ENCODE measurements around the gene NLRC5. TPM values are rescaled to one million over a fixed set of nuclear protein-coding genes. Genes with fewer than 3 reads are reported as not detected.
A peak's percentile ranks its signal among the peaks of the same experiment; 100 is the strongest.

NLRC5 gene
- total RNA-seq, 2 donors from 2014 or later, result 0.64 to 0.97 TPM

DNA sequence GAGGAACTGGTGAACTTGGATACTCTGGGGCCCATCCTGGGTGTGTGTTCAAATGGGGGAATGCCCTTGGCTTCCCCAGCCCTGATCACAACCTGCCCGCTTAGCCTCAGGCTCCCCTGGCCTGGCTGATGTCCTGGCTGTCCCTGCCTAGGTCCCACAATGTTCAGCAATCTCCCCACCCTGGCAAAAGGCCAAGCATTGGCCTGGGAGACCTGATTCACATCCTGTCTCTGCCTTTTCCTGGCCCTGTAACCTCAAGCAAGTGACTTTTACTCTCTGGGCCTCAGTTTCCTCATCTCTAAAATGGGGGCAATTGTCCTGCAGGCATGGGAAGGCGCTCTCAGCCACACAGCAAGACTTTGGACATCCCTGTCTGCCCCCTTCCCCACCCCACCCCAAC, 117.4 kb downstream of the NLRC5 start:
- Histone ChIP-seq H3K36me3 (ENCODE audit: control insufficient read depth, insufficient read depth, low read length) (no peaks in the 10 kb centered on the region), H3K27ac (ENCODE audit: low read depth, low read length) (no peak overlapping the region), H3K9ac (ENCODE audit: extremely low read depth, low read length, poor library complexity, severe bottlenecking) (no peak overlapping the region), H3K9me3 (ENCODE audit: control insufficient read depth, low read length) (no peaks in the 10 kb centered on the region), H3K4me1 (ENCODE audit: control insufficient read depth, insufficient read depth, low read length) (no peaks in the 10 kb centered on the region), H3K4me3 (ENCODE audit: low read length) (no peak overlapping the region), H3K27me3 (ENCODE audit: control insufficient read depth, insufficient read depth, low read length, poor library complexity, severe bottlenecking) (no peaks in the 10 kb centered on the region)
- no peak overlapping the region for H3K27ac Mint-ChIP-seq
- 94% methylated on average over 2 of the region's 2 CpGs; no CpG with 5 or more reads in 1 of the 2 experiments for WGBS, 2 experiments (ENCODE audit: insufficient coverage in 1 of 2, insufficient read length in 1 of 2)
- H3K27me3 Mint-ChIP-seq (ENCODE audit: insufficient read depth), result no peaks in the 10 kb centered on the region
- peaks cover 4% of the 10 kb centered on the region for H3K4me1 Mint-ChIP-seq
- no peak overlapping the region for H3K4me3 Mint-ChIP-seq
- H3K9me3 Mint-ChIP-seq, result no peaks in the 10 kb centered on the region
- no peak for DNase-seq
- no peaks in the 10 kb centered on the region for H3K36me3 Mint-ChIP-seq (ENCODE audit: low read depth)
- TF ChIP-seq, protein P1, sequence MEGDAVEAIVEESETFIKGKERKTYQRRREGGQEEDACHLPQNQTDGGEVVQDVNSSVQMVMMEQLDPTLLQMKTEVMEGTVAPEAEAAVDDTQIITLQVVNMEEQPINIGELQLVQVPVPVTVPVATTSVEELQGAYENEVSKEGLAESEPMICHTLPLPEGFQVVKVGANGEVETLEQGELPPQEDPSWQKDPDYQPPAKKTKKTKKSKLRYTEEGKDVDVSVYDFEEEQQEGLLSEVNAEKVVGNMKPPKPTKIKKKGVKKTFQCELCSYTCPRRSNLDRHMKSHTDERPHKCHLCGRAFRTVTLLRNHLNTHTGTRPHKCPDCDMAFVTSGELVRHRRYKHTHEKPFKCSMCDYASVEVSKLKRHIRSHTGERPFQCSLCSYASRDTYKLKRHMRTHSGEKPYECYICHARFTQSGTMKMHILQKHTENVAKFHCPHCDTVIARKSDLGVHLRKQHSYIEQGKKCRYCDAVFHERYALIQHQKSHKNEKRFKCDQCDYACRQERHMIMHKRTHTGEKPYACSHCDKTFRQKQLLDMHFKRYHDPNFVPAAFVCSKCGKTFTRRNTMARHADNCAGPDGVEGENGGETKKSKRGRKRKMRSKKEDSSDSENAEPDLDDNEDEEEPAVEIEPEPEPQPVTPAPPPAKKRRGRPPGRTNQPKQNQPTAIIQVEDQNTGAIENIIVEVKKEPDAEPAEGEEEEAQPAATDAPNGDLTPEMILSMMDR (conservative IDR thresholded peaks at IDR 0.05), result no peak

DNA sequence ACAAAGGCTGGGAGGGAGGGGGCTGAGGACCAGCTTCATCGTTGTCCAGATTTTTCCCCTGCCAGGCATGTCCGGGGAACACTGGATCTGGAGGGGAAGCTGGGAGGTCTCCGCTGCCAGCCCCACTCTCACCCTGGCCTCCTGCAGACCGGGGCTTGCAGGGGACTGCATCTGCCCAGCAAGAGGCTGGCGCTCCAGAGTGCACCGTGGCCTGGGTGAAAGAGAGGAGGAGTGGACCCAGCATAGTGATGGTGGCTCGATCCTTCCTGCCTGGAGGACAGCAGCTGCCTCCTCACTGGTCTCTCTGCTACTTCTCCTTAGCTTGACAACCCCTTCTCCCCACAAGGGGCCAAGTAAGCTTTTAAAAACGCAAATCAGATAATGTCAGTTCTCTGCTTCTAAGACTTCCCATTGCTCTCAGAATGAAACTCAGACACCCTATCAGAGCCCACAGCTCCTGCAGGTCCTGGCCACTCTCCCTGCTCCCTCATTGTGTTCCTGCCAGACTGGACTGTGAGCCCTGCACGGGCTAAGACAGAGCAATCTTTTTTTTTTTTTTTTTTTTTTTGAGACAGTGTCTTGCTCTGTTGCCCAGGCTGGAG, 118.1 kb downstream of the NLRC5 start:
- no peak for DNase-seq
- TF ChIP-seq, protein P1 (conservative IDR thresholded peaks at IDR 0.05), result no peak
- 83 to 87% methylated on average over 3 to 8 of the region's 9 CpGs for WGBS, 2 experiments (ENCODE audit: insufficient coverage in 1 of 2, insufficient read length in 1 of 2)
- H3K27ac Mint-ChIP-seq, result no peak overlapping the region
- no peaks in the 10 kb centered on the region for H3K9me3 ChIP-seq (ENCODE audit: control insufficient read depth, low read length)
- H3K9ac ChIP-seq (ENCODE audit: extremely low read depth, low read length, poor library complexity, severe bottlenecking), result no peak overlapping the region
- no peak overlapping the region for H3K4me3 ChIP-seq (ENCODE audit: low read length)
- H3K36me3 ChIP-seq (ENCODE audit: control insufficient read depth, insufficient read depth, low read length), result no peaks in the 10 kb centered on the region
- H3K27me3 ChIP-seq (ENCODE audit: control insufficient read depth, insufficient read depth, low read length, poor library complexity, severe bottlenecking), result no peaks in the 10 kb centered on the region
- H3K9me3 Mint-ChIP-seq, result no peaks in the 10 kb centered on the region
- no peaks in the 10 kb centered on the region for H3K36me3 Mint-ChIP-seq (ENCODE audit: low read depth)
- peak overlapping the region; percentile 38 for H3K27ac ChIP-seq (ENCODE audit: low read depth, low read length)
- no peaks in the 10 kb centered on the region for H3K4me1 ChIP-seq (ENCODE audit: control insufficient read depth, insufficient read depth, low read length)
- peaks cover 4% of the 10 kb centered on the region for H3K4me1 Mint-ChIP-seq
- H3K4me3 Mint-ChIP-seq, result no peak overlapping the region
- H3K27me3 Mint-ChIP-seq (ENCODE audit: insufficient read depth), result no peaks in the 10 kb centered on the region

DNA sequence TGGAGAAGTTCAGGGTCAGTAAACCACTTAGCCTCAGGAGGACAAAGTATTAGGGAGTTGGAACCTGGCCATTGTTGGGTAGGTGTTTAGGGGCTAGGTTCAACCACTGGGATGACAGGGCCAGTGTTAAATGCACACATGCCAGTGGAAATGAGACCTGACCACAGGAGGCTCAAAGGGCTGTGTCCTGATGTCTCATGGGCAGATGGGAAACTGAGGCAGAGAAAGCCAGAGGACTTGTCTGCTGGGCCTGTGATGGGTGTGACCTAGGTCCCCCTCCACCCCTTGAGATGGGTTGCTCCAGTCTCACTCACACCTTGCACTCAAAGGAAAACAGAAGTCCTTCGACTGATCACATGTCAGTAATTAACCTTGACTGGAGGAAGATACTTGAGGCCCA, 119.1 kb downstream of the NLRC5 start:
- Histone ChIP-seq H3K27me3 (ENCODE audit: control insufficient read depth, insufficient read depth, low read length, poor library complexity, severe bottlenecking) (no peaks in the 10 kb centered on the region), H3K9ac (ENCODE audit: extremely low read depth, low read length, poor library complexity, severe bottlenecking) (no peak overlapping the region), H3K4me1 (ENCODE audit: control insufficient read depth, insufficient read depth, low read length) (no peaks in the 10 kb centered on the region), H3K36me3 (ENCODE audit: control insufficient read depth, insufficient read depth, low read length) (no peaks in the 10 kb centered on the region), H3K9me3 (ENCODE audit: control insufficient read depth, low read length) (no peaks in the 10 kb centered on the region), H3K27ac (ENCODE audit: low read depth, low read length) (no peak overlapping the region), H3K4me3 (ENCODE audit: low read length) (no peak overlapping the region)
- Mint-ChIP-seq H3K4me1 (peaks cover 3% of the 10 kb centered on the region), H3K36me3 (ENCODE audit: low read depth) (no peaks in the 10 kb centered on the region), H3K4me3 (no peak overlapping the region), H3K27ac (no peak overlapping the region), H3K9me3 (no peaks in the 10 kb centered on the region), H3K27me3 (ENCODE audit: insufficient read depth) (no peaks in the 10 kb centered on the region)
- WGBS, 2 experiments (ENCODE audit: insufficient coverage in 1 of 2, insufficient read length in 1 of 2), result 100% methylated on average over 1 of the region's 1 CpG; no CpG with 5 or more reads in 1 of the 2 experiments
- TF ChIP-seq, protein P1 (conservative IDR thresholded peaks at IDR 0.05), result no peak
- no peak for DNase-seq

All from endodermal cell (in vitro differentiated cells).